Measurements from ENCODE around the gene TOM1.

- TF ChIP-seq, protein P1, sequence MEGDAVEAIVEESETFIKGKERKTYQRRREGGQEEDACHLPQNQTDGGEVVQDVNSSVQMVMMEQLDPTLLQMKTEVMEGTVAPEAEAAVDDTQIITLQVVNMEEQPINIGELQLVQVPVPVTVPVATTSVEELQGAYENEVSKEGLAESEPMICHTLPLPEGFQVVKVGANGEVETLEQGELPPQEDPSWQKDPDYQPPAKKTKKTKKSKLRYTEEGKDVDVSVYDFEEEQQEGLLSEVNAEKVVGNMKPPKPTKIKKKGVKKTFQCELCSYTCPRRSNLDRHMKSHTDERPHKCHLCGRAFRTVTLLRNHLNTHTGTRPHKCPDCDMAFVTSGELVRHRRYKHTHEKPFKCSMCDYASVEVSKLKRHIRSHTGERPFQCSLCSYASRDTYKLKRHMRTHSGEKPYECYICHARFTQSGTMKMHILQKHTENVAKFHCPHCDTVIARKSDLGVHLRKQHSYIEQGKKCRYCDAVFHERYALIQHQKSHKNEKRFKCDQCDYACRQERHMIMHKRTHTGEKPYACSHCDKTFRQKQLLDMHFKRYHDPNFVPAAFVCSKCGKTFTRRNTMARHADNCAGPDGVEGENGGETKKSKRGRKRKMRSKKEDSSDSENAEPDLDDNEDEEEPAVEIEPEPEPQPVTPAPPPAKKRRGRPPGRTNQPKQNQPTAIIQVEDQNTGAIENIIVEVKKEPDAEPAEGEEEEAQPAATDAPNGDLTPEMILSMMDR (IDR thresholded peaks at IDR 0.05; ENCODE audit: poor library complexity) = no peak
- TF ChIP-seq EZH2 (IDR thresholded peaks at IDR 0.05; ENCODE audit: borderline replicate concordance) = no peak
These were observed 42.7 kb upstream of the TOM1 start for GRCh38 chr22:35257002-35257320.
